Epithelial cell of proximal tubule (primary cell): ENCODE results near the gene IMPG1. TPM values are rescaled to one million over a fixed set of nuclear protein-coding genes. Genes with fewer than 3 reads are reported as not detected.

ENCODE experiments used
- DNase-seq: peaks from one replicate; pipeline ENCODE4 v3.0.0-alpha.2; 2011; ENCODE audit warnings: low read depth
- H3K4me3 ChIP-seq: 2 replicates; pipeline ENCODE4 v1.5.1; 2011; ENCODE audit warnings: low read depth, mild to moderate bottlenecking, low read length
- total RNA-seq: library from RNA; depleted of rRNA; stranded (reverse); fragments of >200 nt; gene quantifications from 2 replicates; pipeline ENCODE4 v1.2.3, GENCODE V29; 2015
- TF ChIP-seq, protein P1 (sequence below): conservative IDR thresholded peaks from 2 replicates; pipeline ENCODE4 v1.5.1; 2012; ENCODE audit warnings: low read depth, mild to moderate bottlenecking, low read length

Gene IMPG1
- total RNA-seq, 1 donor from 2014 or later, result not detected

DNA sequence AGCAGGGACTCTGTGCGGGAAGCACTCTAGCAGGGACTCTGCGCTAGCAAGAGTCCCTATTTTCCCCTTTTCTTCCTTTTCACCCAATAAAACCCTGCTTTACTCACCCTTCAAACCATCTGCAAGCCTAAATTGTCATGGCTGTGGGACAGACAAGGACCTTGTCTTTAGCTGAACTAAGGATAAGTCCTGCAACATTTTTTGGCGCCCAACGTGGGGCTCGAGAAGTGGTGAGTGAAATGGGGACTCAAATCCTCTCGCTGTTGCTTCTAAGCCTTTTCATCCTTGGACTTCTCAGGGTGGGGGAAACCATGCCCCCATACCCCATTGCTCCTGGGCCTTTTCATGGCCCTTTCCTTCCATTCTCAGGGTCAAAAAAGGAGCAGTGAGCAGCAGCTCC, 46.4 kb downstream of the IMPG1 start:
- DNase-seq, result no peak
- no peak overlapping the region for H3K4me3 ChIP-seq
- TF ChIP-seq, protein P1, sequence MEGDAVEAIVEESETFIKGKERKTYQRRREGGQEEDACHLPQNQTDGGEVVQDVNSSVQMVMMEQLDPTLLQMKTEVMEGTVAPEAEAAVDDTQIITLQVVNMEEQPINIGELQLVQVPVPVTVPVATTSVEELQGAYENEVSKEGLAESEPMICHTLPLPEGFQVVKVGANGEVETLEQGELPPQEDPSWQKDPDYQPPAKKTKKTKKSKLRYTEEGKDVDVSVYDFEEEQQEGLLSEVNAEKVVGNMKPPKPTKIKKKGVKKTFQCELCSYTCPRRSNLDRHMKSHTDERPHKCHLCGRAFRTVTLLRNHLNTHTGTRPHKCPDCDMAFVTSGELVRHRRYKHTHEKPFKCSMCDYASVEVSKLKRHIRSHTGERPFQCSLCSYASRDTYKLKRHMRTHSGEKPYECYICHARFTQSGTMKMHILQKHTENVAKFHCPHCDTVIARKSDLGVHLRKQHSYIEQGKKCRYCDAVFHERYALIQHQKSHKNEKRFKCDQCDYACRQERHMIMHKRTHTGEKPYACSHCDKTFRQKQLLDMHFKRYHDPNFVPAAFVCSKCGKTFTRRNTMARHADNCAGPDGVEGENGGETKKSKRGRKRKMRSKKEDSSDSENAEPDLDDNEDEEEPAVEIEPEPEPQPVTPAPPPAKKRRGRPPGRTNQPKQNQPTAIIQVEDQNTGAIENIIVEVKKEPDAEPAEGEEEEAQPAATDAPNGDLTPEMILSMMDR, result no peak

- TF ChIP-seq, protein P1, result no peak
- no peak for DNase-seq
- H3K4me3 ChIP-seq, result no peak overlapping the region
Observed at GRCh38 chr6:76014626-76015530, 57.6 kb downstream of the IMPG1 start.

GRCh38 chr6:76004202-76004601, 68.3 kb downstream of the IMPG1 start:
- H3K4me3 ChIP-seq, result no peak overlapping the region
- no peak for DNase-seq
- TF ChIP-seq, protein P1, result no peak

- TF ChIP-seq, protein P1, result no peak
- no peak for DNase-seq
- H3K4me3 ChIP-seq, result no peak overlapping the region
Observed at GRCh38 chr6:76003686-76004085, 68.8 kb downstream of the IMPG1 start.

DNA sequence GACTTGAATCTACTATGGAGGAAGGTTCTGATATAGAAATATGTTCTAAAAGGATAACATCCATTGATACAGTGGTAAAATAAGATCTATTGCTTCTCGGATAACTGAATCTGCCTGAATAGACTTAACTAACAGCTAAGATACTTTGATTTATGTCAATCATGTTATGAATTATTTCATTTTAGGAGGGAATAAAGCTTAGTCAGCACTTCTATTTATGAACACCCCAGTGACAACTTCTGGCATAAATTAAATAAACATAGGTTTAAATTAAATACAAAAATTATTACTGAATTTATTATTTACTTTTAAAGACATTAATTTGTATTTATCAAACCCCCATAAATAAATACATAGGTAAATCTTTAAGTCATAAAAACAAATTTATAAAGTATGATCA, 69.3 kb downstream of the IMPG1 start:
- TF ChIP-seq, protein P1, result no peak
- DNase-seq, result no peak

GRCh38 chr6:76000629-76001028, 71.8 kb downstream of the IMPG1 start:
- no peak overlapping the region for H3K4me3 ChIP-seq
- no peak for DNase-seq
- TF ChIP-seq, protein P1, result no peak

More for the DNA sequence above, 69.3 kb downstream of the IMPG1 start:
- no peak overlapping the region for H3K4me3 ChIP-seq

DNA sequence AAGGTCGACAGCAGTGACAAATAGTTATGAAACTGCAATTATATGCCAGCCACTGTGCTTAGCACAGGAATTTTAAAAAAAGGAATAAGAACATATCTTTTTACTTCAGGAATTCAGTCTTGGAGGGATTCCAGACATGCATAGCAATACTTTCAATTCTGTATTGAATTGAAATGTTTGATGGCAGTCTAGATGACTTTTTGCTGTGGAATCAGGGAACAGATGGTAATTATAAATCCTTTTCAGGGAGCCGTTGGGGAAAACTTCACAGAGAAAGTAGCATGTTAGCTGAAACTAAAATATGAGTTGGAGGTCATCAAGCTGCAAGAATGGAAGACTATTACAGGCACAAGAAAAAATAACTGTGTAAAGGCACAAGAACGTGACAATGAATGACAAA, 74.8 kb downstream of the IMPG1 start:
- DNase-seq, result no peak
- TF ChIP-seq, protein P1, result no peak
- no peak overlapping the region for H3K4me3 ChIP-seq
